Right lobe of liver (tissue), 6 donors: ENCODE results near the gene GCK. TPM values are rescaled to one million over a fixed set of nuclear protein-coding genes. Genes with fewer than 3 reads are reported as not detected.

Experiments used
- ATAC-seq, 4 donors: fragments of 200-7000 bp; cut with Tn5 transposase; one replicate each; pipeline ENCODE4 v1.9.1; 2020; ENCODE audit warnings: mild to moderate bottlenecking in 4 of 4, moderate library complexity in 4 of 4
- DNase-seq, 3 donors: peaks; one replicate each; pipeline ENCODE4 v3.0.0-alpha.2; 2020
- H3K27ac ChIP-seq, 3 donors: fragments of 200-600 bp; one replicate each; pipeline ENCODE4 v1.8.0; 2022
- H3K27me3 ChIP-seq, 2 donors: fragments of 200-600 bp; one replicate each; pipeline ENCODE4 v1.8.0; 2022
- H3K36me3 ChIP-seq, 4 donors: fragments of 200-600 bp; sonication (generic) in 1 of 4; one replicate each; pipeline versions ENCODE4 v1.5.1 to v1.8.0; 2017 to 2022; ENCODE audit warnings: control low read depth in 1 of 4
- H3K4me1 ChIP-seq, 4 donors: fragments of 200-600 bp; sonication (generic) in 1 of 4; one replicate each; pipeline versions ENCODE4 v1.5.1 to v1.8.0; 2017 to 2022; ENCODE audit warnings: control low read depth in 1 of 4
- H3K4me3 ChIP-seq, 3 donors: fragments of 200-600 bp; one replicate each; pipeline ENCODE4 v1.8.0; 2022
- H3K9me3 ChIP-seq, 4 donors: fragments of 200-600 bp; sonication (generic) in 1 of 4; one replicate each; pipeline versions ENCODE4 v1.5.1 to v1.8.0; 2017 to 2022; ENCODE audit warnings: control low read depth in 1 of 4
- POLR2A ChIP-seq: fragments of 450-650 bp; IDR thresholded peaks from one replicate; pipeline ENCODE4 v1.6.1; 2017; ENCODE audit warnings: antibody characterized with exemption, mild to moderate bottlenecking
- WGBS: methylation state at CpG from one replicate; pipeline ENCODE4 v1.1.6; 2018; ENCODE audit warnings: low coverage, low lambda C conversion rate; ENCODE audit not compliant: insufficient coverage; ENCODE audit errors: missing lambda C conversion rate; 5-methylcytosine and 5-hydroxymethylcytosine counted together
- intact Hi-C, 2 donors: fragments of 100-400 bp; cut with DNase I; formaldehyde crosslinking; loops; one replicate each; pipeline versions ENCODE4 v1.11.2 to v1.14.1; 2022
- total RNA-seq, 6 experiments: library from RNA; depleted of rRNA in 2 of 6; stranded (reverse); fragments of >200 nt in 2 of 6; fragmentation: NEBNext Ultra II Directional in 3 of 6; extraction: Animal tissue kit (Norgen Biotek cat#: 25700) in 3 of 6; gene quantifications; one replicate each; pipeline versions ENCODE4 v1.1.0 to v1.2.4, GENCODE V29; 2016 to 2023
- TF ChIP-seq, protein P1 (sequence below), 4 donors: fragments of 200-600 bp in 3 of 4; fragments of 450-650 bp in 1 of 4; IDR thresholded peaks; one replicate each; pipeline versions ENCODE4 v1.5.1 to v1.8.0; 2016 to 2022; ENCODE audit warnings: antibody characterized with exemption in 4 of 4, mild to moderate bottlenecking in 2 of 4
- donor health status: DM: no; HTN: yes; CAD: no.
- donor health status: DM: no; HTN: no; CAD: no.
- donor health status: DM: no; HTN: no; CAD: no.
- donor health status: DM: no; HTN: yes; CAD: no.
- donor health status: DM: no; HTN: yes; CAD: no.

The GCK gene
- total RNA-seq, 6 experiments from 2014 or later = 0.50 to 5.9 (median 2.0) TPM

- Histone ChIP-seq H3K4me1 (no peaks in the 10 kb centered on the region), H3K36me3 (peaks cover 0 to 7% (median 3%) of the 10 kb centered on the region in 4 donors), H3K27ac (no peak overlapping the region), H3K9me3 (no peaks in the 10 kb centered on the region), H3K4me3 (no peak overlapping the region), H3K27me3 (no peaks in the 10 kb centered on the region)
- no peak for ATAC-seq
- no peak for TF ChIP-seq POLR2A
- DNase-seq = peak in 1 of 3 donors; percentile 42
- WGBS = no CpG with 5 or more reads among the region's 17 CpGs
- intact Hi-C loops = no loop called here
Measured at GRCh38 chr7:44116087-44116788, 73.0 kb downstream of the GCK start.

DNA sequence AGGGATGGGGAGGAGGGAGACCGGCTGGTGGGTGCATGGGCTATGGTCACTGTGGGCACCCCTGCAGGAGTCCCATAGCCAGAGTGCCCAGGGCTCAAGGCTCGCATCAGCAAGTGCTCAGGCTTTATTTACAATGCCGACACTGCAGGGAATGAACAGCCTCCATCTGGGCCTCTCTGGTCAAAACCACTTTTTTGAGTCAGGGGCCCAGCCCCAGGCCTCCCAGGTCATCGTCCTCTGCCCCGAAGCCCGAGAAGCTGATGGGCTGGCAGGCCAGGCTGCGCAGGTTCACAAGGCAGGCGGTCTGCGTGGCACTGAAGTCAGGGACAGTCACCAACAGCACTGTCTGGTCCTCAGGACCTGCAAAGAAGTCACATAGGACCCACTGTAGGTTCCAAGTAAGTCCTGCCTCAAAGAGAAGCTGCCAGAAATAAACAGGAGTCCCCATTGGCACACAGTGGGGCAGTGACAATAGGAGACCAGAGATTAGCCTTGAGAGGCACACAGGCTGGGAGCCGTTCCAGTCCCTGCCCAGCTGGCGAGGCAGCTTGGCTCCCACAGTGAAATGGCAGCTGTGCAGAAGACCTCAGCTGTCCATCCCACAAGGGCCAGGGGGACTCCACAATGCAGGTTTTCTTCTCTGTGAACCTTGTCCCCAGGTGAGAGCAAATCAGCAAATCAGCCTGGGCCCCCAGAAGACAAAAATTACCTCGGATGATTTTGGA is 74.5 kb downstream of the GCK start:
- Histone ChIP-seq H3K36me3 (no peaks in the 10 kb centered on the region), H3K4me1 (no peaks in the 10 kb centered on the region), H3K9me3 (no peaks in the 10 kb centered on the region), H3K27me3 (no peaks in the 10 kb centered on the region), H3K27ac (no peak overlapping the region), H3K4me3 (no peak overlapping the region)
- peak in 1 of 3 donors; percentile 26 for DNase-seq
- TF ChIP-seq, protein P1, sequence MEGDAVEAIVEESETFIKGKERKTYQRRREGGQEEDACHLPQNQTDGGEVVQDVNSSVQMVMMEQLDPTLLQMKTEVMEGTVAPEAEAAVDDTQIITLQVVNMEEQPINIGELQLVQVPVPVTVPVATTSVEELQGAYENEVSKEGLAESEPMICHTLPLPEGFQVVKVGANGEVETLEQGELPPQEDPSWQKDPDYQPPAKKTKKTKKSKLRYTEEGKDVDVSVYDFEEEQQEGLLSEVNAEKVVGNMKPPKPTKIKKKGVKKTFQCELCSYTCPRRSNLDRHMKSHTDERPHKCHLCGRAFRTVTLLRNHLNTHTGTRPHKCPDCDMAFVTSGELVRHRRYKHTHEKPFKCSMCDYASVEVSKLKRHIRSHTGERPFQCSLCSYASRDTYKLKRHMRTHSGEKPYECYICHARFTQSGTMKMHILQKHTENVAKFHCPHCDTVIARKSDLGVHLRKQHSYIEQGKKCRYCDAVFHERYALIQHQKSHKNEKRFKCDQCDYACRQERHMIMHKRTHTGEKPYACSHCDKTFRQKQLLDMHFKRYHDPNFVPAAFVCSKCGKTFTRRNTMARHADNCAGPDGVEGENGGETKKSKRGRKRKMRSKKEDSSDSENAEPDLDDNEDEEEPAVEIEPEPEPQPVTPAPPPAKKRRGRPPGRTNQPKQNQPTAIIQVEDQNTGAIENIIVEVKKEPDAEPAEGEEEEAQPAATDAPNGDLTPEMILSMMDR (IDR thresholded peaks at IDR 0.05) = no peak
- no peak for TF ChIP-seq POLR2A
- intact Hi-C loops = no loop called here
- 40% methylated on average over 1 of the region's 12 CpGs for WGBS
- ATAC-seq = peak in 1 of 4 donors; percentile 29

DNA sequence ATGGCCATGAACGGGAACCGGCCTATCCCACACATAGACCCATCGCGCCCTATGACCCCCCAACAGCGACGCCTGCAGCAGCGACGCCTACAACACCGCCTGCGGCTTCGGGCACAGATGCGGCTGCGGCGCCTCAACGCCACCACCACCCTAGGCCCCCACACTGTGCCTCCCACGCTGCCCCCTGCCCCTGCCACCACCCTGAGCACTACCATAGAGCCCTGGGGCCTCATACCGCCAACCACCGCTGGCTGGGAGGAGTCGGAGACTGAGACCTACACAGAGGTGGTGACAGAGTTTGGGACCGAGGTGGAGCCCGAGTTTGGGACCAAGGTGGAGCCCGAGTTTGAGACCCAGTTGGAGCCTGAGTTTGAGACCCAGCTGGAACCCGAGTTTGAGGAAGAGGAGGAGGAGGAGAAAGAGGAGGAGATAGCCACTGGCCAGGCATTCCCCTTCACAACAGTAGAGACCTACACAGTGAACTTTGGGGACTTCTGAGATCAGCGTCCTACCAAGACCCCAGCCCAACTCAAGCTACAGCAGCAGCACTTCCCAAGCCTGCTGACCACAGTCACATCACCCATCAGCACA is 75.4 kb downstream of the GCK start:
- Histone ChIP-seq H3K27ac (no peak overlapping the region), H3K9me3 (no peaks in the 10 kb centered on the region), H3K4me1 (no peaks in the 10 kb centered on the region), H3K4me3 (no peak overlapping the region), H3K27me3 (no peaks in the 10 kb centered on the region), H3K36me3 (no peaks in the 10 kb centered on the region)
- ATAC-seq = no peak
- TF ChIP-seq POLR2A = no peak
- TF ChIP-seq, protein P1 (IDR thresholded peaks at IDR 0.05) = no peak
- 96% methylated on average over 5 of the region's 24 CpGs for WGBS
- intact Hi-C loops = no loop called here
- DNase-seq = no peak

GRCh38 chr7:44112997-44113763 is 76.1 kb downstream of the GCK start:
- Histone ChIP-seq H3K27me3 (no peaks in the 10 kb centered on the region), H3K27ac (no peak overlapping the region), H3K36me3 (no peaks in the 10 kb centered on the region), H3K9me3 (no peaks in the 10 kb centered on the region), H3K4me3 (no peak overlapping the region), H3K4me1 (no peaks in the 10 kb centered on the region)
- TF ChIP-seq, protein P1 (IDR thresholded peaks at IDR 0.05) = no peak
- no peak for TF ChIP-seq POLR2A
- intact Hi-C loops = no loop called here
- DNase-seq (no peak), ATAC-seq (no peak)
- WGBS = no CpG with 5 or more reads among the region's 34 CpGs
